ENCODE measurements around the gene GRAMD1A.
"Not testable (repeated sequence)": the region's sequence is repeated elsewhere in the genome, so short reads cannot be mapped to it uniquely, and the experiment has no call there.

GRAMD1A gene

DNA sequence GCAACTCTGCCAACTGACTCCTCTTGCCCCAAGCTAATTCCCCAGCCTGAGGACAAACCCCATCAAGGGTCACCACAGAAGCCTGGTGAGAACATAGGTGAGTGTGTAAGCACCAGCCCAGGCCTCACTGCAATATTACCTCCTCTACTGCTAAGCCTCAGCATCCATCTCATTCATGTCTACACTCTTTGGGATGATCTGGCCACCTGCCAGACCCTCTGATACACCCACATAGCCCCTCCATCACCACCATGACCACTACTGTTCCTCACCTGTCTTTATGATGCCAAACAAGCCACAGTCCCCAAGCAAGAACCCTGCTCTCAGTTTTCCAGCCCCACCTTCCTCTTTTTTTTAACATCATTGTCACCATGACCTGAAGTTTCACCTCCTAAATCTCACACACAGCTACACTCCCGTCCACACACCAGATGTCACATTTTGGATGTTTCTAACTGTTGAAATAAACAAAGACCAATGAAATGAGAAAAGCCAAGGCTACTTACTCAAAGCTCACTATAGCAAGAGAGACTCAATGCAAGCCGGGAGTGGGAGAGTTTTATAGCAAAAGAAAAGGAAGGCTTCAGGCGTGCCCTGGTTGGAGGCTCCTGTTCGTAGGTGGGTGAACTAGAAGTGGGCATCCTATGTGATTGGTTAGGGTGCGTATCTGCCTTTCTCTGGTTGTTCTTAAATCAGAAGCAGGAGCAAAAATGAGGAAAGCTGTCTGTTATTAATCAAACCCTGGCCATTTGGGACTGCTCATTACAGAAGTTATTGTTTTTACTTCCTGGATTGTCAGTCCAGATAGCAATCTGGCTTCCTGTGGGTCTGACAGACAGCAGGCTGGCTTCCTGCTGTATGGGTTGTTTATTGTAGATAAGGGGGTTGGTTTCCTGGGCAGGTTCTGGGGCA is 38.1 kb upstream of the GRAMD1A start:
- no peak overlapping the region for H3K4me3 ChIP-seq (ENCODE audit: low read length)
- no peak for DNase-seq (ENCODE audit: low read depth)
- TF ChIP-seq, protein P1, sequence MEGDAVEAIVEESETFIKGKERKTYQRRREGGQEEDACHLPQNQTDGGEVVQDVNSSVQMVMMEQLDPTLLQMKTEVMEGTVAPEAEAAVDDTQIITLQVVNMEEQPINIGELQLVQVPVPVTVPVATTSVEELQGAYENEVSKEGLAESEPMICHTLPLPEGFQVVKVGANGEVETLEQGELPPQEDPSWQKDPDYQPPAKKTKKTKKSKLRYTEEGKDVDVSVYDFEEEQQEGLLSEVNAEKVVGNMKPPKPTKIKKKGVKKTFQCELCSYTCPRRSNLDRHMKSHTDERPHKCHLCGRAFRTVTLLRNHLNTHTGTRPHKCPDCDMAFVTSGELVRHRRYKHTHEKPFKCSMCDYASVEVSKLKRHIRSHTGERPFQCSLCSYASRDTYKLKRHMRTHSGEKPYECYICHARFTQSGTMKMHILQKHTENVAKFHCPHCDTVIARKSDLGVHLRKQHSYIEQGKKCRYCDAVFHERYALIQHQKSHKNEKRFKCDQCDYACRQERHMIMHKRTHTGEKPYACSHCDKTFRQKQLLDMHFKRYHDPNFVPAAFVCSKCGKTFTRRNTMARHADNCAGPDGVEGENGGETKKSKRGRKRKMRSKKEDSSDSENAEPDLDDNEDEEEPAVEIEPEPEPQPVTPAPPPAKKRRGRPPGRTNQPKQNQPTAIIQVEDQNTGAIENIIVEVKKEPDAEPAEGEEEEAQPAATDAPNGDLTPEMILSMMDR (IDR thresholded peaks at IDR 0.05; ENCODE audit: insufficient read depth, low read depth, low read length, missing control alignments) = no peak

GRCh38 chr19:34962687-34963572 is 37.2 kb upstream of the GRAMD1A start:
- TF ChIP-seq, protein P1 (IDR thresholded peaks at IDR 0.05; ENCODE audit: insufficient read depth, low read depth, low read length, missing control alignments) = no peak
- no peak for DNase-seq (ENCODE audit: low read depth)
- peak overlapping the region; percentile 63 for H3K4me3 ChIP-seq (ENCODE audit: low read length)

GRCh38 chr19:34963573-34964406 is 36.3 kb upstream of the GRAMD1A start, which contains the start of gene ZNF792:
ZNF792 (minus strand) TSS chr19:34964229; CDS start chr19:34963662, 567 bp downstream.
- peak within 1 kb of the TSS; percentile 63 for H3K4me3 ChIP-seq (ENCODE audit: low read length)
- TF ChIP-seq, protein P1 (IDR thresholded peaks at IDR 0.05; ENCODE audit: insufficient read depth, low read depth, low read length, missing control alignments) = no peak
- peak; percentile 33 for DNase-seq (ENCODE audit: low read depth)

DNA sequence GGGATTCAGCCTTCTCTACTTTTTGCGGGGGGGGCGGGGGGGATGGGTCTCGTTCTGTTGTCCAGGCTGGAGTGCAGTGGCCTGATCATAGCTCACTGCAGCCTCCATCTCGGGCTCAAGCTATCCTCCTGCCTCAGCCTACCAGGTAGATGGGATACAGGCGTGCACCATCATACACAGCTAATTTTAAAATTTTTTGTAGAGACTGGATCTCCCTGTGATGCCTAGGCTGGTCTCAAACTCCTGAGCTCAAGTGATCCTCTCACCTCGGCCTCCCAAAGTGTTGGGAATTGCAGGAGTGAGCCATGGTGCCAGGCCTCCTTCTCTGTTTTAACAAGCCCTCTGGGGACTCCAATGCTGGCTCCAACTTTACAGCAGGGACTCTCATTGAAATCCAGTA is 35.5 kb upstream of the GRAMD1A start:
- DNase-seq (ENCODE audit: low read depth) = no peak
- no peak overlapping the region for H3K4me3 ChIP-seq (ENCODE audit: low read length)
- TF ChIP-seq, protein P1 (IDR thresholded peaks at IDR 0.05; ENCODE audit: insufficient read depth, low read depth, low read length, missing control alignments) = no peak

GRCh38 chr19:34965505-34965904 is 34.6 kb upstream of the GRAMD1A start:
- not testable (repeated sequence) for DNase-seq (ENCODE audit: low read depth); H3K4me3 ChIP-seq (ENCODE audit: low read length)

- H3K4me3 ChIP-seq (ENCODE audit: low read length) = no peak overlapping the region
- no peak for DNase-seq (ENCODE audit: low read depth)
- TF ChIP-seq, protein P1 (IDR thresholded peaks at IDR 0.05; ENCODE audit: insufficient read depth, low read depth, low read length, missing control alignments) = no peak
Observed at GRCh38 chr19:34967551-34967950, 32.6 kb upstream of the GRAMD1A start.
